ENCODE data around the gene FPR3. TPM values are rescaled to one million over a fixed set of nuclear protein-coding genes. Genes with fewer than 3 reads are reported as not detected.

The FPR3 gene
- polyA plus RNA-seq, 3 donors = 0.21 to 0.46 (median 0.23) TPM

Other genes with a start within 250 kb of the FPR3 start
- gene ZNF175, start 223.9 kb upstream of the FPR3 start, polyA plus RNA-seq (ENCODE audit: insufficient read length in 3 of 3) = 10 to 100 TPM; 15.3 to 22.0 (median 17.3) TPM
- under 1 TPM in 2 of 3 donors, not detected in 1; 0.26 to 0.40 TPM for gene SIGLEC5, start 164.8 kb upstream of the FPR3 start, polyA plus RNA-seq (ENCODE audit: insufficient read length in 3 of 3)
- gene SIGLEC14, start 148.3 kb upstream of the FPR3 start, polyA plus RNA-seq (ENCODE audit: insufficient read length in 3 of 3) = under 1 TPM; 0.25 to 0.92 (median 0.54) TPM
- gene SPACA6, start 101.8 kb upstream of the FPR3 start, polyA plus RNA-seq (ENCODE audit: insufficient read length in 3 of 3) = 10 to 100 TPM; 16.4 to 27.6 (median 24.1) TPM
- under 1 TPM in 2 of 3 donors, not detected in 1; 0.13 TPM for gene HAS1, start 71.2 kb upstream of the FPR3 start, polyA plus RNA-seq (ENCODE audit: insufficient read length in 3 of 3)
- 1 to 10 TPM in 2 of 3 donors, under 1 TPM in 1; 0.88 to 1.5 (median 1.3) TPM for gene FPR1, start 43.3 kb upstream of the FPR3 start, polyA plus RNA-seq (ENCODE audit: insufficient read length in 3 of 3)
- gene FPR2, start 34.0 kb upstream of the FPR3 start, polyA plus RNA-seq (ENCODE audit: insufficient read length in 3 of 3) = under 1 TPM in 2 of 3 donors, not detected in 1; 0.15 to 0.19 TPM
- gene ZNF577, start 92.8 kb downstream of the FPR3 start, polyA plus RNA-seq (ENCODE audit: insufficient read length in 3 of 3) = 10 to 100 TPM; 40.9 to 59.4 (median 43.7) TPM
- 10 to 100 TPM; 27.0 to 30.1 (median 29.8) TPM for gene ZNF649, start 109.9 kb downstream of the FPR3 start, polyA plus RNA-seq (ENCODE audit: insufficient read length in 3 of 3)
- 10 to 100 TPM; 12.7 to 15.1 (median 13.7) TPM for gene ZNF613, start 132.3 kb downstream of the FPR3 start, polyA plus RNA-seq (ENCODE audit: insufficient read length in 3 of 3)
- gene ZNF350, start 191.7 kb downstream of the FPR3 start, polyA plus RNA-seq (ENCODE audit: insufficient read length in 3 of 3) = 10 to 100 TPM; 17.4 to 23.1 (median 18.4) TPM
- gene ZNF615, start 213.1 kb downstream of the FPR3 start, polyA plus RNA-seq (ENCODE audit: insufficient read length in 3 of 3) = 10 to 100 TPM; 15.5 to 21.5 (median 18.3) TPM
- 10 to 100 TPM; 15.9 to 19.0 (median 17.6) TPM for gene ZNF614, start 233.2 kb downstream of the FPR3 start, polyA plus RNA-seq (ENCODE audit: insufficient read length in 3 of 3)